B cell (primary cell): ENCODE measurements around the gene AIRE. TPM values are rescaled to one million over a fixed set of nuclear protein-coding genes. Genes with fewer than 3 reads are reported as not detected.

Source experiments
- ATAC-seq: fragments of 200-7000 bp; cut with Tn5 transposase; one replicate; pipeline ENCODE4 v1.10.0; 2021; ENCODE audit warnings: low read depth, mild to moderate bottlenecking, moderate number of reproducible peaks, moderate library complexity
- CTCF ChIA-PET: fragments of 350-600 bp; sonication (Branson Sonifier 250); formaldehyde crosslinking; loops from one replicate; lab custom pipeline; 2021; ENCODE audit warnings: antibody characterized with exemption, inconsistent platforms; lab: Charles Lee
- POLR2A ChIA-PET: fragments of 350-600 bp; sonication (Branson Sonifier 250); formaldehyde crosslinking; loops from one replicate; lab custom pipeline; 2021; ENCODE audit warnings: antibody characterized with exemption; lab: Charles Lee
- DNase-seq: peaks from one replicate; pipeline ENCODE4 v3.0.0; 2013
- H2AFZ ChIP-seq: 2 replicates; pipeline ENCODE4 v1.6.1; 2012; ENCODE audit warnings: mild to moderate bottlenecking, low read depth, low read length; ENCODE audit not compliant: insufficient read depth, poor library complexity, severe bottlenecking
- H3K27ac ChIP-seq, 2 donors: 1 replicate in 1 of 2; 2 replicates in 1 of 2; pipeline ENCODE4 v1.5.1; 2012 to 2013; ENCODE audit warnings: low read length in 2 of 2, mild to moderate bottlenecking in 2 of 2, moderate library complexity in 1 of 2
- H3K27me3 ChIP-seq, 4 experiments: fragments of 200-600 bp in 1 of 4; sonication (generic) in 1 of 4; replicated peaks in 1 of 4; 1 replicate in 2 of 4; 2 replicates in 2 of 4; pipeline versions ENCODE4 v1.6.1 to v1.7.0; 2013 to 2016; ENCODE audit warnings: low read length in 3 of 4, mild to moderate bottlenecking in 2 of 4, mixed read lengths in 1 of 4, moderate library complexity in 1 of 4; ENCODE audit not compliant: insufficient read depth in 4 of 4, control insufficient read depth in 3 of 4; ENCODE audit errors: control extremely low read depth in 1 of 4
- H3K36me3 ChIP-seq, 2 experiments: replicated peaks in 1 of 2; 1 replicate in 1 of 2; 2 replicates in 1 of 2; pipeline versions ENCODE4 v1.6.1 to v1.7.1; 2013; ENCODE audit warnings: low read length in 1 of 2; ENCODE audit not compliant: insufficient read depth in 2 of 2, control insufficient read depth in 1 of 2; ENCODE audit errors: control extremely low read depth in 1 of 2, extremely low read depth in 1 of 2
- H3K4me1 ChIP-seq, 2 donors: fragments of 200-600 bp in 1 of 2; sonication (generic) in 1 of 2; 1 replicate in 1 of 2; 2 replicates in 1 of 2; pipeline versions ENCODE4 v1.5.1 to v1.6.1; 2013 to 2017; ENCODE audit warnings: low read length in 2 of 2; ENCODE audit not compliant: control insufficient read depth in 2 of 2, insufficient read depth in 2 of 2
- H3K4me2 ChIP-seq: replicated peaks from 2 replicates; pipeline ENCODE3; 2012; ENCODE audit warnings: mild to moderate bottlenecking, low read depth, low read length; ENCODE audit not compliant: poor library complexity, severe bottlenecking
- H3K4me3 ChIP-seq, 5 experiments: fragments of 200-600 bp in 1 of 5; sonication (generic) in 1 of 5; 1 replicate in 3 of 5; 2 replicates in 2 of 5; pipeline versions ENCODE4 v1.5.1 to v1.7.0; 2011 to 2016; ENCODE audit warnings: low read length in 4 of 5, mild to moderate bottlenecking in 4 of 5, low read depth in 2 of 5, control low read depth in 1 of 5, moderate library complexity in 1 of 5; ENCODE audit not compliant: insufficient read depth in 1 of 5; ENCODE audit errors: control extremely low read depth in 1 of 5, extremely low read depth in 1 of 5
- H3K79me2 ChIP-seq: fragments of 200-600 bp; sonication (generic); one replicate; pipeline ENCODE4 v1.6.0; 2016; ENCODE audit warnings: low read length; ENCODE audit not compliant: control insufficient read depth, insufficient read depth
- H3K9ac ChIP-seq: fragments of 200-600 bp; sonication (generic); 2 replicates; pipeline ENCODE4 v1.6.1; 2017; ENCODE audit warnings: mild to moderate bottlenecking, low read length, moderate library complexity
- H3K9me3 ChIP-seq, 3 donors: one replicate each; pipeline versions ENCODE4 v1.6.1 to v1.7.1; 2013; ENCODE audit warnings: low read length in 2 of 3; ENCODE audit not compliant: control insufficient read depth in 2 of 3, insufficient read depth in 1 of 3; ENCODE audit errors: control extremely low read depth in 1 of 3
- H4K20me1 ChIP-seq: 2 replicates; pipeline ENCODE4 v1.6.0; 2012; ENCODE audit warnings: mild to moderate bottlenecking, low read length; ENCODE audit not compliant: insufficient read depth, control insufficient read depth, poor library complexity, severe bottlenecking
- H3K27ac Mint-ChIP-seq: one replicate; pipeline ENCODE4 v1.8.0; 2021; ENCODE audit warnings: mixed read lengths
- H3K27me3 Mint-ChIP-seq: one replicate; pipeline ENCODE4 v1.8.0; 2021; ENCODE audit warnings: mixed read lengths
- H3K4me1 Mint-ChIP-seq: one replicate; pipeline ENCODE4 v1.8.0; 2021; ENCODE audit warnings: mixed read lengths
- H3K4me3 Mint-ChIP-seq: one replicate; pipeline ENCODE4 v1.8.0; 2021; ENCODE audit warnings: mixed read lengths
- H3K9me3 Mint-ChIP-seq: one replicate; pipeline ENCODE4 v1.8.0; 2022; ENCODE audit warnings: mixed read lengths; ENCODE audit not compliant: insufficient read depth
- EZH2 ChIP-seq: IDR thresholded peaks from 2 replicates; pipeline ENCODE4 v1.6.1; 2012; ENCODE audit warnings: borderline replicate concordance, low read depth, mild to moderate bottlenecking, moderate library complexity, low read length; ENCODE audit not compliant: insufficient read depth, poor library complexity, severe bottlenecking
- WGBS: methylation state at CpG from one replicate; pipeline ENCODE4 v1.1.5; 2013; ENCODE audit warnings: missing lambda C conversion rate; ENCODE audit not compliant: insufficient coverage; 5-methylcytosine and 5-hydroxymethylcytosine counted together
- intact Hi-C: fragments of 100-400 bp; cut with micrococcal nuclease; formaldehyde crosslinking; loops from one replicate; pipeline ENCODE4 v1.10.0; 2022
- polyA plus RNA-seq: library from polyadenylated mRNA; depleted of rRNA; stranded (reverse); fragments of >200 nt; gene quantifications from 2 replicates; pipeline ENCODE4 v1.2.3, GENCODE V29; 2012
- total RNA-seq, 2 donors: library from RNA; stranded (reverse); fragments of 120-200 nt in 1 of 2; gene quantifications; 1 replicate in 1 of 2; 2 replicates in 1 of 2; pipeline versions ENCODE4 v1.2.3 to v1.2.4, GENCODE V29; 2013 to 2022
- TF ChIP-seq, protein P1 (sequence below): fragments of 200-600 bp; IDR thresholded peaks from one replicate; pipeline ENCODE4 v1.8.0; 2022; ENCODE audit warnings: antibody characterized with exemption, mild to moderate bottlenecking

AIRE gene
- total and polyA plus RNA-seq, 2 donors (not counting 1 experiment from before 2014, with no cell fraction given) = 0.37 TPM; not detected in 1

DNA sequence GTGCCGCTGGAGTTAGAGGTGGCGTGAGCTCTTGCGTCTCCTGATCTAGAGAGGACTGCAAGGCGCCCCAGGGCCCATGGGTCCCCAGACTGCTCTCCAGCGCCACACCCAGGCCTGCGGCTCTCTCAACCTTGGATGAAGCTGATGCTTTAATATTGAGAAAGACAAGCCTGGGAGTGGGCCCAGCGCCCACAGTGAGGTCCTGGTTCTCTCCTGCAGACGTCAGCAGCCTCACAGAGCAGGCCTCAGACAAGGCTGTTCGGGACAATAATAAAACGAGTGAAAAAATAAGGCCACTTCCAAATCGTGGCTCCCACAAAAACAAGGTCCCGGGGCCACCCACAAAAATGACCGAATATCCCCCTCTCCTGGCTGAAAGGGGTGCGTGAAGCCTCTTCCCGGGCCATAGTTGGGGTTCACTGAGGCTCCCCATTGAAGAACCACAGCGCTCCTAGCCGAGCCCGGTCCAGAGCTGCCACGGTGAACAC, 18.0 kb upstream of the AIRE start:
- ChIA-PET POLR2A (no interaction called here), CTCF (interaction anchor here (0.9 to 2.2 kb wide), 4 partner anchors 29 to 457 kb away, joined by 3 to 9 read pairs (median 6); no protein-coding TSS in a partner anchor)
- Mint-ChIP-seq H3K4me3 (no peak overlapping the region), H3K4me1 (peaks cover 4% of the 10 kb centered on the region), H3K27me3 (no peaks in the 10 kb centered on the region), H3K27ac (no peak overlapping the region), H3K9me3 (no peaks in the 10 kb centered on the region)
- Histone ChIP-seq H3K4me3 (no peak overlapping the region), H3K4me2 (peak overlapping the region; percentile 26), H2AFZ (no peak overlapping the region), H3K27me3 (no peaks in the 10 kb centered on the region), H3K4me1 (peaks cover 4 to 7% of the 10 kb centered on the region in 2 donors), H3K36me3 (no peaks in the 10 kb centered on the region), H3K9me3 (no peaks in the 10 kb centered on the region), H4K20me1 (no peaks in the 10 kb centered on the region), H3K79me2 (no peaks in the 10 kb centered on the region), H3K9ac (no peak overlapping the region), H3K27ac (no peak overlapping the region)
- TF ChIP-seq EZH2 = no peak
- TF ChIP-seq, protein P1, sequence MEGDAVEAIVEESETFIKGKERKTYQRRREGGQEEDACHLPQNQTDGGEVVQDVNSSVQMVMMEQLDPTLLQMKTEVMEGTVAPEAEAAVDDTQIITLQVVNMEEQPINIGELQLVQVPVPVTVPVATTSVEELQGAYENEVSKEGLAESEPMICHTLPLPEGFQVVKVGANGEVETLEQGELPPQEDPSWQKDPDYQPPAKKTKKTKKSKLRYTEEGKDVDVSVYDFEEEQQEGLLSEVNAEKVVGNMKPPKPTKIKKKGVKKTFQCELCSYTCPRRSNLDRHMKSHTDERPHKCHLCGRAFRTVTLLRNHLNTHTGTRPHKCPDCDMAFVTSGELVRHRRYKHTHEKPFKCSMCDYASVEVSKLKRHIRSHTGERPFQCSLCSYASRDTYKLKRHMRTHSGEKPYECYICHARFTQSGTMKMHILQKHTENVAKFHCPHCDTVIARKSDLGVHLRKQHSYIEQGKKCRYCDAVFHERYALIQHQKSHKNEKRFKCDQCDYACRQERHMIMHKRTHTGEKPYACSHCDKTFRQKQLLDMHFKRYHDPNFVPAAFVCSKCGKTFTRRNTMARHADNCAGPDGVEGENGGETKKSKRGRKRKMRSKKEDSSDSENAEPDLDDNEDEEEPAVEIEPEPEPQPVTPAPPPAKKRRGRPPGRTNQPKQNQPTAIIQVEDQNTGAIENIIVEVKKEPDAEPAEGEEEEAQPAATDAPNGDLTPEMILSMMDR = peak; percentile 40
- DNase-seq = peak; percentile 62
- intact Hi-C loops = no loop called here
- WGBS = 71% methylated on average over 19 of the region's 19 CpGs
- peak; percentile 56 for ATAC-seq

DNA sequence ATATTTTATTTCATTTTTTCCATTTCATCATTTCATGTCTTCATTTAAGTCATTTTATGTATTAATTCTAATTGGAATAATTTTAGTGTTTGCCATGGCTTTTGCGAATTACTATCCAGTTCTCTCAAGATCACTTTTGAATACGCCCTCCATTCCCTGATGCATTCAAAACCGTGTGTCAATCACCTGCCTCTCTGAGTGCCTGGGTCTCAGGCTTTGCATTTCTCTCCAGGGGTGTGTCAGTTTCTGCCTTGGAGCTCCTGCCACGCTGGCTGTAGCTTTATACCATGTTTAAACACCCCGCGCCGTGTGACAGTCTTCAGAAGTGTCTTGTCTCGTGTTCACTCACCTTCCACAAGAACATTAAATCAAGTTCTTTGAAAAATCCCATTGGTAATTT, 16.6 kb upstream of the AIRE start:
- Histone ChIP-seq H3K27me3 (no peaks in the 10 kb centered on the region), H3K4me3 (no peak overlapping the region), H3K4me1 (peaks cover 4 to 7% of the 10 kb centered on the region in 2 donors), H4K20me1 (no peaks in the 10 kb centered on the region), H3K27ac (no peak overlapping the region), H3K4me2 (no peak overlapping the region), H2AFZ (no peak overlapping the region), H3K36me3 (no peaks in the 10 kb centered on the region), H3K9me3 (no peaks in the 10 kb centered on the region), H3K79me2 (no peaks in the 10 kb centered on the region), H3K9ac (no peak overlapping the region)
- Mint-ChIP-seq H3K27me3 (no peaks in the 10 kb centered on the region), H3K9me3 (no peaks in the 10 kb centered on the region), H3K4me3 (no peak overlapping the region), H3K27ac (no peak overlapping the region), H3K4me1 (peaks cover 4% of the 10 kb centered on the region)
- DNase-seq = no peak
- WGBS = 81% methylated on average over 3 of the region's 8 CpGs
- ChIA-PET CTCF (interaction anchor here (2.2 kb wide), 1 partner anchor 35 kb away, joined by 7 read pairs; no protein-coding TSS in a partner anchor), POLR2A (interaction anchor here (0.8 kb wide), 1 partner anchor 26 kb away, joined by 3 read pairs; no protein-coding TSS in a partner anchor)
- TF ChIP-seq EZH2 = no peak
- TF ChIP-seq, protein P1 = no peak
- intact Hi-C loops = no loop called here
- no peak for ATAC-seq
